Measurements from ENCODE around the gene SEC14L1.

DNA sequence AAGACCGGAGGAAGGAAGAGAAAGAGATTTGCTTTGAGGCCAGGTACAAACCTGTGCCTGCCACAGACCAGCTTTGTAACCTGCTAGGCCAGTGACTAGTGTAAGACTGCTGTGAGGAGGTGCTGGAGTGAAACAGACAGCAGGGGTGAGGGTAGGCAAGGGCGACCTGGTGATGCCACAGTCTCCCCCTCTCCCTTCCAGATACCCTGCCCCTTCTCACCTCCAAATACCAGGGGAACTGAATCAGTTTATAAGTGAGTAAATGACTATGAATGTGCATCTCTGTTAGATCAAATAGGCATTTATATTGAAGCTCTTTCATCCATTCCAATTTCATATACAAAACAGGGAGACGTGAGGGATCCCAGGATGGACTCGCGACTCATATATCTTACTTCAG lies 9.4 kb downstream of the SEC14L1 start:
- TF ChIP-seq, protein P1, sequence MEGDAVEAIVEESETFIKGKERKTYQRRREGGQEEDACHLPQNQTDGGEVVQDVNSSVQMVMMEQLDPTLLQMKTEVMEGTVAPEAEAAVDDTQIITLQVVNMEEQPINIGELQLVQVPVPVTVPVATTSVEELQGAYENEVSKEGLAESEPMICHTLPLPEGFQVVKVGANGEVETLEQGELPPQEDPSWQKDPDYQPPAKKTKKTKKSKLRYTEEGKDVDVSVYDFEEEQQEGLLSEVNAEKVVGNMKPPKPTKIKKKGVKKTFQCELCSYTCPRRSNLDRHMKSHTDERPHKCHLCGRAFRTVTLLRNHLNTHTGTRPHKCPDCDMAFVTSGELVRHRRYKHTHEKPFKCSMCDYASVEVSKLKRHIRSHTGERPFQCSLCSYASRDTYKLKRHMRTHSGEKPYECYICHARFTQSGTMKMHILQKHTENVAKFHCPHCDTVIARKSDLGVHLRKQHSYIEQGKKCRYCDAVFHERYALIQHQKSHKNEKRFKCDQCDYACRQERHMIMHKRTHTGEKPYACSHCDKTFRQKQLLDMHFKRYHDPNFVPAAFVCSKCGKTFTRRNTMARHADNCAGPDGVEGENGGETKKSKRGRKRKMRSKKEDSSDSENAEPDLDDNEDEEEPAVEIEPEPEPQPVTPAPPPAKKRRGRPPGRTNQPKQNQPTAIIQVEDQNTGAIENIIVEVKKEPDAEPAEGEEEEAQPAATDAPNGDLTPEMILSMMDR (IDR thresholded peaks at IDR 0.05), result no peak
- TF ChIP-seq POLR2A (IDR thresholded peaks at IDR 0.05), result no peak
